Measurements from ENCODE around the gene SMS.

The SMS gene

GRCh38 chrX:22004866-22005265, 64.4 kb downstream of the SMS start:
- H2AFZ ChIP-seq (ENCODE audit: low read depth, low read length) = no peak overlapping the region
- H3K4me1 ChIP-seq (ENCODE audit: insufficient read depth, low read length) = no peaks in the 10 kb centered on the region
- H3K4me3 ChIP-seq (ENCODE audit: low read length) = no peak overlapping the region
- no peaks in the 10 kb centered on the region for H3K27me3 ChIP-seq (ENCODE audit: insufficient read depth, low read length)
- no peaks in the 10 kb centered on the region for H3K36me3 ChIP-seq (ENCODE audit: insufficient read depth, low read length)
- no peaks in the 10 kb centered on the region for H3K9me3 ChIP-seq (ENCODE audit: low read length)

- H3K36me3 ChIP-seq (ENCODE audit: insufficient read depth, low read length) = no peaks in the 10 kb centered on the region
Measured at GRCh38 chrX:22012051-22012450, 71.5 kb downstream of the SMS start.

GRCh38 chrX:22012931-22013330, 72.4 kb downstream of the SMS start:
- H3K4me3 ChIP-seq (ENCODE audit: low read length) = no peak overlapping the region
- no peaks in the 10 kb centered on the region for H3K36me3 ChIP-seq (ENCODE audit: insufficient read depth, low read length)
- H3K4me1 ChIP-seq (ENCODE audit: insufficient read depth, low read length) = no peaks in the 10 kb centered on the region
- no peaks in the 10 kb centered on the region for H3K9me3 ChIP-seq (ENCODE audit: low read length)
- no peak overlapping the region for H2AFZ ChIP-seq (ENCODE audit: low read depth, low read length)
- H3K27me3 ChIP-seq (ENCODE audit: insufficient read depth, low read length) = peaks cover 2% of the 10 kb centered on the region

More at GRCh38 chrX:22012051-22012450, 71.5 kb downstream of the SMS start:
- no peak overlapping the region for H2AFZ ChIP-seq (ENCODE audit: low read depth, low read length)
- no peaks in the 10 kb centered on the region for H3K4me1 ChIP-seq (ENCODE audit: insufficient read depth, low read length)
- peaks cover 2% of the 10 kb centered on the region for H3K27me3 ChIP-seq (ENCODE audit: insufficient read depth, low read length)
- H3K9me3 ChIP-seq (ENCODE audit: low read length) = no peaks in the 10 kb centered on the region
- no peak overlapping the region for H3K4me3 ChIP-seq (ENCODE audit: low read length)

- Histone ChIP-seq H3K9me3 (ENCODE audit: low read length) (no peaks in the 10 kb centered on the region), H3K36me3 (ENCODE audit: insufficient read depth, low read length) (no peaks in the 10 kb centered on the region), H3K27me3 (ENCODE audit: insufficient read depth, low read length) (peaks cover 2% of the 10 kb centered on the region), H2AFZ (ENCODE audit: low read depth, low read length) (no peak overlapping the region), H3K4me1 (ENCODE audit: insufficient read depth, low read length) (no peaks in the 10 kb centered on the region), H3K4me3 (ENCODE audit: low read length) (no peak overlapping the region)
Measured at GRCh38 chrX:22015139-22015750, 74.7 kb downstream of the SMS start.

GRCh38 chrX:22021751-22022324, 81.3 kb downstream of the SMS start:
- H2AFZ ChIP-seq (ENCODE audit: low read depth, low read length) = no peak overlapping the region
- no peaks in the 10 kb centered on the region for H3K36me3 ChIP-seq (ENCODE audit: insufficient read depth, low read length)
- H3K4me1 ChIP-seq (ENCODE audit: insufficient read depth, low read length) = no peaks in the 10 kb centered on the region
- H3K9me3 ChIP-seq (ENCODE audit: low read length) = no peaks in the 10 kb centered on the region
- H3K27me3 ChIP-seq (ENCODE audit: insufficient read depth, low read length) = peaks cover 4% of the 10 kb centered on the region
- H3K4me3 ChIP-seq (ENCODE audit: low read length) = no peak overlapping the region

GRCh38 chrX:22024577-22024976, 84.1 kb downstream of the SMS start:
- H3K36me3 ChIP-seq (ENCODE audit: insufficient read depth, low read length) = no peaks in the 10 kb centered on the region
- H2AFZ ChIP-seq (ENCODE audit: low read depth, low read length) = no peak overlapping the region
- peaks cover 5% of the 10 kb centered on the region for H3K27me3 ChIP-seq (ENCODE audit: insufficient read depth, low read length)
- H3K9me3 ChIP-seq (ENCODE audit: low read length) = no peaks in the 10 kb centered on the region
- no peaks in the 10 kb centered on the region for H3K4me1 ChIP-seq (ENCODE audit: insufficient read depth, low read length)
- no peak overlapping the region for H3K4me3 ChIP-seq (ENCODE audit: low read length)

- Histone ChIP-seq H3K36me3 (ENCODE audit: insufficient read depth, low read length) (no peaks in the 10 kb centered on the region), H2AFZ (ENCODE audit: low read depth, low read length) (no peak overlapping the region), H3K9me3 (ENCODE audit: low read length) (no peaks in the 10 kb centered on the region), H3K4me3 (ENCODE audit: low read length) (no peak overlapping the region), H3K27me3 (ENCODE audit: insufficient read depth, low read length) (peaks cover 5% of the 10 kb centered on the region), H3K4me1 (ENCODE audit: insufficient read depth, low read length) (no peaks in the 10 kb centered on the region)
Measured at GRCh38 chrX:22025751-22026150, 85.2 kb downstream of the SMS start.

- H2AFZ ChIP-seq (ENCODE audit: low read depth, low read length) = no peak overlapping the region
- no peaks in the 10 kb centered on the region for H3K36me3 ChIP-seq (ENCODE audit: insufficient read depth, low read length)
- no peak overlapping the region for H3K4me3 ChIP-seq (ENCODE audit: low read length)
- H3K4me1 ChIP-seq (ENCODE audit: insufficient read depth, low read length) = no peaks in the 10 kb centered on the region
- H3K27me3 ChIP-seq (ENCODE audit: insufficient read depth, low read length) = peaks cover 5% of the 10 kb centered on the region
- H3K9me3 ChIP-seq (ENCODE audit: low read length) = no peaks in the 10 kb centered on the region
Measured at GRCh38 chrX:22026731-22027130, 86.2 kb downstream of the SMS start.

GRCh38 chrX:22032084-22032483, 91.6 kb downstream of the SMS start, which contains the start of gene PHEX:
Gene PHEX (plus strand): TSS chrX:22032325. CDS start chrX:22033006, 681 bp downstream.
- no peak within 1 kb of the TSS for H3K4me3 ChIP-seq (ENCODE audit: low read length)
- H2AFZ ChIP-seq (ENCODE audit: low read depth, low read length) = no peak within 1 kb of the TSS
- no peaks in the 10 kb centered on the region for H3K27me3 ChIP-seq (ENCODE audit: insufficient read depth, low read length)
- H3K9me3 ChIP-seq (ENCODE audit: low read length) = no peaks in the 10 kb centered on the region
- no peaks in the 10 kb centered on the region for H3K36me3 ChIP-seq (ENCODE audit: insufficient read depth, low read length)
- H3K4me1 ChIP-seq (ENCODE audit: insufficient read depth, low read length) = peaks cover 4% of the 10 kb centered on the region

- Histone ChIP-seq H3K4me3 (ENCODE audit: low read length) (no peak overlapping the region), H3K27me3 (ENCODE audit: insufficient read depth, low read length) (no peaks in the 10 kb centered on the region), H2AFZ (ENCODE audit: low read depth, low read length) (no peak overlapping the region), H3K4me1 (ENCODE audit: insufficient read depth, low read length) (peaks cover 4% of the 10 kb centered on the region), H3K9me3 (ENCODE audit: low read length) (no peaks in the 10 kb centered on the region), H3K36me3 (ENCODE audit: insufficient read depth, low read length) (no peaks in the 10 kb centered on the region)
Measured at GRCh38 chrX:22032506-22032905, 92.0 kb downstream of the SMS start.

GRCh38 chrX:22033818-22034217, 93.3 kb downstream of the SMS start:
- no peak overlapping the region for H3K4me3 ChIP-seq (ENCODE audit: low read length)
- H3K27me3 ChIP-seq (ENCODE audit: insufficient read depth, low read length) = no peaks in the 10 kb centered on the region
- no peak overlapping the region for H2AFZ ChIP-seq (ENCODE audit: low read depth, low read length)
- H3K4me1 ChIP-seq (ENCODE audit: insufficient read depth, low read length) = peaks cover 4% of the 10 kb centered on the region
- no peaks in the 10 kb centered on the region for H3K9me3 ChIP-seq (ENCODE audit: low read length)
- H3K36me3 ChIP-seq (ENCODE audit: insufficient read depth, low read length) = no peaks in the 10 kb centered on the region

GRCh38 chrX:22035236-22035635, 94.7 kb downstream of the SMS start:
- Histone ChIP-seq H2AFZ (ENCODE audit: low read depth, low read length) (no peak overlapping the region), H3K4me1 (ENCODE audit: insufficient read depth, low read length) (peaks cover 4% of the 10 kb centered on the region), H3K4me3 (ENCODE audit: low read length) (no peak overlapping the region), H3K9me3 (ENCODE audit: low read length) (no peaks in the 10 kb centered on the region), H3K27me3 (ENCODE audit: insufficient read depth, low read length) (no peaks in the 10 kb centered on the region), H3K36me3 (ENCODE audit: insufficient read depth, low read length) (no peaks in the 10 kb centered on the region)

- Histone ChIP-seq H3K9me3 (ENCODE audit: low read length) (no peaks in the 10 kb centered on the region), H2AFZ (ENCODE audit: low read depth, low read length) (no peak overlapping the region), H3K4me3 (ENCODE audit: low read length) (no peak overlapping the region), H3K27me3 (ENCODE audit: insufficient read depth, low read length) (no peaks in the 10 kb centered on the region), H3K36me3 (ENCODE audit: insufficient read depth, low read length) (no peaks in the 10 kb centered on the region), H3K4me1 (ENCODE audit: insufficient read depth, low read length) (peaks cover 4% of the 10 kb centered on the region)
Measured at GRCh38 chrX:22037225-22037624, 96.7 kb downstream of the SMS start.

Data from neuron (in vitro differentiated cells).